HG02884 (cell line): ENCODE results near the gene LCA5.
"Not testable (repeated sequence)": the region's sequence is repeated elsewhere in the genome, so short reads cannot be mapped to it uniquely, and the experiment has no call there.

Experiments
- ATAC-seq: cut with Tn5 transposase; IDR thresholded peaks from one replicate; pipeline ENCODE4 v1.9.1; 2021; ENCODE audit warnings: mild to moderate bottlenecking, moderate library complexity; ENCODE audit not compliant: unreplicated experiment

Gene LCA5

GRCh38 chr6:79538106-79538971 lies 1.1 kb upstream of the LCA5 start:
- no peak for ATAC-seq

- ATAC-seq: no peak
Measured at GRCh38 chr6:79536585-79536953, 661 bp downstream of the LCA5 start.

- not testable (repeated sequence) for ATAC-seq
Measured at GRCh38 chr6:79529567-79529966, 7.7 kb downstream of the LCA5 start.

- ATAC-seq: no peak
Measured at GRCh38 chr6:79526897-79527296, 10.3 kb downstream of the LCA5 start.

GRCh38 chr6:79525272-79526100 lies 11.7 kb downstream of the LCA5 start:
- ATAC-seq: no peak

- ATAC-seq: no peak
Measured at GRCh38 chr6:79524065-79524464, 13.2 kb downstream of the LCA5 start.

- no peak for ATAC-seq
Measured at GRCh38 chr6:79522609-79523008, 14.6 kb downstream of the LCA5 start.

GRCh38 chr6:79520534-79520933 lies 16.7 kb downstream of the LCA5 start:
- ATAC-seq: no peak

GRCh38 chr6:79518842-79519241 lies 18.4 kb downstream of the LCA5 start:
- ATAC-seq: no peak

- ATAC-seq: no peak
Measured at GRCh38 chr6:79515436-79515835, 21.8 kb downstream of the LCA5 start.

GRCh38 chr6:79513111-79513510 lies 24.1 kb downstream of the LCA5 start:
- no peak for ATAC-seq

GRCh38 chr6:79512014-79512413 lies 25.2 kb downstream of the LCA5 start:
- no peak for ATAC-seq

GRCh38 chr6:79510707-79511106 lies 26.5 kb downstream of the LCA5 start:
- ATAC-seq: no peak

- ATAC-seq: no peak
Measured at GRCh38 chr6:79506251-79506650, 31.0 kb downstream of the LCA5 start.

- no peak for ATAC-seq
Measured at GRCh38 chr6:79504372-79504771, 32.9 kb downstream of the LCA5 start.

- ATAC-seq: no peak
Measured at GRCh38 chr6:79498842-79499241, 38.4 kb downstream of the LCA5 start.

GRCh38 chr6:79495246-79495645 lies 42.0 kb downstream of the LCA5 start:
- ATAC-seq: no peak

GRCh38 chr6:79494841-79495240 lies 42.4 kb downstream of the LCA5 start:
- ATAC-seq: no peak

- no peak for ATAC-seq
Measured at GRCh38 chr6:79470728-79471127, 66.5 kb downstream of the LCA5 start.

- no peak for ATAC-seq
Measured at GRCh38 chr6:79469376-79470246, 67.6 kb downstream of the LCA5 start.

GRCh38 chr6:79468587-79468986 lies 68.6 kb downstream of the LCA5 start:
- no peak for ATAC-seq
